ENCODE data around the gene MTHFD2L. TPM values are rescaled to one million over a fixed set of nuclear protein-coding genes. Genes with fewer than 3 reads are reported as not detected.

The MTHFD2L gene
- total RNA-seq, 4 donors from 2014 or later: 22.3 to 30.8 (median 27.0) TPM

DNA sequence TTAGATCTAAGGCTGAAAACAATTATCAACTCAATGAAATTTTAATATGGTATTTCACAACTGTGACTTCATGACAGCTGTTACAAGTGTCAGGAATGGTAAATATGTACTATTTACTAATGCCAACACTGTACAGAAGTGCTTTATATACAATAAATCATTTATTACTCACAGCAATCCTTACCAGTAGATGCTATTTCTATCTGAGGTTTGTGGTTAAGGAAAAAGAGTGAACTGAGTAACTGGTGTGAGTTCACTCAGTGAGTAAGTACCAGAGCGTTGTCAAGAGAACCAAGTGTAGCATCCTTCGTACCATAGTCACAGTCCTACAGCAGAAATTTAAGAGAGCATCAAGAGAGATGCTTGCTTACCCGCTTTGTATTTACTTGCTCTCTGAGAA lies 23.3 kb downstream of the MTHFD2L start:
- no peak overlapping the region for H3K4me3 ChIP-seq (replicated peaks in 1 of 3)
- intact Hi-C loops (cut with DNase I): no loop called here
- no peaks in the 10 kb centered on the region for H3K27me3 ChIP-seq
- H3K4me1 ChIP-seq: no peaks in the 10 kb centered on the region
- WGBS, 2 donors: 96 to 98% methylated on average over 3 of the region's 3 CpGs
- no peaks in the 10 kb centered on the region for H3K9me3 ChIP-seq
- H3K27ac ChIP-seq: no peak overlapping the region
- DNase-seq: no peak
- no peaks in the 10 kb centered on the region for H3K36me3 ChIP-seq
- TF ChIP-seq POLR2A (IDR thresholded peaks at IDR 0.05): no peak
- TF ChIP-seq, protein P1, sequence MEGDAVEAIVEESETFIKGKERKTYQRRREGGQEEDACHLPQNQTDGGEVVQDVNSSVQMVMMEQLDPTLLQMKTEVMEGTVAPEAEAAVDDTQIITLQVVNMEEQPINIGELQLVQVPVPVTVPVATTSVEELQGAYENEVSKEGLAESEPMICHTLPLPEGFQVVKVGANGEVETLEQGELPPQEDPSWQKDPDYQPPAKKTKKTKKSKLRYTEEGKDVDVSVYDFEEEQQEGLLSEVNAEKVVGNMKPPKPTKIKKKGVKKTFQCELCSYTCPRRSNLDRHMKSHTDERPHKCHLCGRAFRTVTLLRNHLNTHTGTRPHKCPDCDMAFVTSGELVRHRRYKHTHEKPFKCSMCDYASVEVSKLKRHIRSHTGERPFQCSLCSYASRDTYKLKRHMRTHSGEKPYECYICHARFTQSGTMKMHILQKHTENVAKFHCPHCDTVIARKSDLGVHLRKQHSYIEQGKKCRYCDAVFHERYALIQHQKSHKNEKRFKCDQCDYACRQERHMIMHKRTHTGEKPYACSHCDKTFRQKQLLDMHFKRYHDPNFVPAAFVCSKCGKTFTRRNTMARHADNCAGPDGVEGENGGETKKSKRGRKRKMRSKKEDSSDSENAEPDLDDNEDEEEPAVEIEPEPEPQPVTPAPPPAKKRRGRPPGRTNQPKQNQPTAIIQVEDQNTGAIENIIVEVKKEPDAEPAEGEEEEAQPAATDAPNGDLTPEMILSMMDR (IDR thresholded peaks at IDR 0.05): no peak

DNA sequence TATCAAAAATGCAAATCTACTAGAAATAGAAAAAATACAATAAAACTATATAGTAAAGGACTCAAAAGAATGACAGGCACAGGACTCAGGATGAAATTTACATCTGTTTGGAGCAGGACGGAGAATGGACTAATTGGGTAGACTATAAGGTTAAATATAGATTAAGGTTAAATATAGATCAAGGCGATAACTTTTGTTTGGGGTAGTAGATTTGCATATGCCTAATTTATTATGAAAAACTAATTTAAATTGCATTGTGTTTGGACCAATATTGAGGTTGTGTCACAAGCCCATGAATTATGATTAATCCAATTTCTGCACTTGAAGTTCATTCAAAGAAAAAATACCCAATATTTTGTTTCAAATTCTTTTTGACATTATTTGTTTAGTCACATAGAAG lies 31.0 kb downstream of the MTHFD2L start:
- Histone ChIP-seq H3K9me3 (no peaks in the 10 kb centered on the region), H3K27me3 (no peaks in the 10 kb centered on the region), H3K4me1 (no peaks in the 10 kb centered on the region), H3K4me3 (replicated peaks in 1 of 3) (no peak overlapping the region), H3K36me3 (no peaks in the 10 kb centered on the region), H3K27ac (no peak overlapping the region)
- WGBS, 2 donors: 69 to 71% methylated on average over 2 of the region's 2 CpGs
- no peak for DNase-seq
- TF ChIP-seq POLR2A (IDR thresholded peaks at IDR 0.05): no peak
- TF ChIP-seq, protein P1 (IDR thresholded peaks at IDR 0.05): no peak
- intact Hi-C loops (cut with DNase I): no loop called here

DNA sequence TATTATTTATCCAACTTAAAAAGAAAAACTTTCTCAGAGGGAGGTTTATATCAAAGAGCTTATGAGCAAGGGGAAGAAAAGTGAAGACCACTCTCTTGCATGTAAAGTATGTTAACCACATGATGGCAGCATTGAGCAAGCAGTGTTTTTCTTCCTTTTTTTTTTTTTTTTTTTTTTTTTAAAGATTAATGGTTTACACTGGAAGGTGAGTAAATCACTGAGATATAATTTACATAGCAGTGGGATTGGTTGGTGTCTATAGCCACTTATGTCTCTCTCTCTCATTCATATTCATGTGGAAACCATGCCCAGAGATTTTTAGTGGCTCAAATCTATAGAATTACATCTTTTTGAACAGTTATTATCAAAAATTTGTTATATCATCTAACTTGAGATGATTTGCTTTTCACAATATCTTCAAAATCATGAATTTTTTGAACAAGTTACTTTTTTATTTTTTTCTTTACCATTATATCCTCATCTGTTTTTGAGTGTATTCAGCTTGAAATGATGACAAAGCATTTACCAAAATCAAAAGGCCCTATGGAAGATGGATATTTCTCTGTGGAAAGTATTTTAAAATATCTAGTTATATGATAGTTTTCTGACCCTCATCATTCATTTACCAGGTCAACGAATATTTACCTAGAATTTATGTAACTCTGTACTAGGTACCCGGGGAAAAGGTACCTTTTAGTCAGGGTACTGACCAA lies 31.6 kb downstream of the MTHFD2L start:
- TF ChIP-seq, protein P1 (IDR thresholded peaks at IDR 0.05): peak in 4 of 6 experiments; percentile 25 to 69 (median 44)
- no peak for TF ChIP-seq POLR2A (IDR thresholded peaks at IDR 0.05)
- DNase-seq: no peak
- Histone ChIP-seq H3K27me3 (no peaks in the 10 kb centered on the region), H3K9me3 (no peaks in the 10 kb centered on the region), H3K4me3 (replicated peaks in 1 of 3) (no peak overlapping the region), H3K36me3 (no peaks in the 10 kb centered on the region), H3K27ac (no peak overlapping the region), H3K4me1 (no peaks in the 10 kb centered on the region)
- intact Hi-C loops (cut with DNase I): no loop called here
- 81 to 83% methylated on average over 2 of the region's 2 CpGs for WGBS, 2 donors

DNA sequence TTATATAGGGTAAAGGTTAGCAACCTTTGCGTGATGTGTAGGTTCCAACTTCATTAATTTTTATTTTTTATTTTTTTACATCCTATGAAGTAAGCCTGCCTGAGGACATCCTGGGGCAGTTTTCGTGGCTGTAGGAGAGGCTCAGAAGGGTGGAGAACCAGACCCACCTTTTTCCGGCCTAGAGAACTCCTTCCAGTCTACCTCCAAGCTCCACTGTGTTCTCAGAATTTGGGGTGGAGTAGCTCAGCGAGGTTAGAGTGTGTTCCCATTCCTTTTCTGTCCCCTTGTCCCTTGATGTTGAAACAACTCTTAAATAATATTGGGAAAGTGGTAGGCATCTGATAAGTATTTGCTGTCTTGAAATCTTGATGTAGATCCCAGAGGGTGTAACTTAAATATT lies 32.4 kb downstream of the MTHFD2L start:
- no peak for TF ChIP-seq POLR2A (IDR thresholded peaks at IDR 0.05)
- TF ChIP-seq, protein P1 (IDR thresholded peaks at IDR 0.05): no peak
- DNase-seq: no peak
- H3K9me3 ChIP-seq: no peaks in the 10 kb centered on the region
- no peak overlapping the region for H3K4me3 ChIP-seq (replicated peaks in 1 of 3)
- intact Hi-C loops (cut with DNase I): no loop called here
- H3K36me3 ChIP-seq: no peaks in the 10 kb centered on the region
- no peaks in the 10 kb centered on the region for H3K4me1 ChIP-seq
- no peak overlapping the region for H3K27ac ChIP-seq
- 93 to 98% methylated on average over 4 of the region's 4 CpGs for WGBS, 2 donors
- H3K27me3 ChIP-seq: no peaks in the 10 kb centered on the region

DNA sequence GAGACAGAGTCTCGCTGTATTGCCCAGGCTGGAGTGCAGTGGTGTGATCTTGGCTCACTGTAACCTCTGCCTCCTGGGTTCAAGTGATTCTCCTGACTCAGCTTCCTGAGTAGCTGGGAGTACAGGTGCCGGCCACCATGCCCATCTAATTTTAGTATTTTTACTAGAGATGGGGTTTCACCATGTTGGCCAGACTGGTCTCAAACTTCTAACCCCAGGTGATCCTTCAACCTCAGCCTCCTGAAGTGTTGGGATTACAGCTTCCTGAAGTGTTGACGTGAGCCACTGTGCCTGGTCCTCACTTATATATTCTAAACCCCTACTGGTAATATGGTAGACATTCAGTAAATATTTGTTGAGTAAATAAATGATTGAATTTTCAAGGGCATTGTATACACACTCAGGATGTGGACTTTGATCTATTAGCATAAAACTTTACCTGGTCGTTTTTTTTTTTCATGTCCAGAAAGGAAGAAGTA lies 33.0 kb downstream of the MTHFD2L start:
- no peak overlapping the region for H3K4me3 ChIP-seq (replicated peaks in 1 of 3)
- WGBS, 2 donors: 69 to 71% methylated on average over 4 of the region's 4 CpGs
- no peak for DNase-seq
- intact Hi-C loops (cut with DNase I): no loop called here
- TF ChIP-seq, protein P1 (IDR thresholded peaks at IDR 0.05): no peak
- no peak for TF ChIP-seq POLR2A (IDR thresholded peaks at IDR 0.05)
- no peak overlapping the region for H3K27ac ChIP-seq
- H3K36me3 ChIP-seq: no peaks in the 10 kb centered on the region
- no peaks in the 10 kb centered on the region for H3K4me1 ChIP-seq
- no peaks in the 10 kb centered on the region for H3K9me3 ChIP-seq
- H3K27me3 ChIP-seq: no peaks in the 10 kb centered on the region
